ENCODE data around the gene SLC9A3.

Gene SLC9A3

DNA sequence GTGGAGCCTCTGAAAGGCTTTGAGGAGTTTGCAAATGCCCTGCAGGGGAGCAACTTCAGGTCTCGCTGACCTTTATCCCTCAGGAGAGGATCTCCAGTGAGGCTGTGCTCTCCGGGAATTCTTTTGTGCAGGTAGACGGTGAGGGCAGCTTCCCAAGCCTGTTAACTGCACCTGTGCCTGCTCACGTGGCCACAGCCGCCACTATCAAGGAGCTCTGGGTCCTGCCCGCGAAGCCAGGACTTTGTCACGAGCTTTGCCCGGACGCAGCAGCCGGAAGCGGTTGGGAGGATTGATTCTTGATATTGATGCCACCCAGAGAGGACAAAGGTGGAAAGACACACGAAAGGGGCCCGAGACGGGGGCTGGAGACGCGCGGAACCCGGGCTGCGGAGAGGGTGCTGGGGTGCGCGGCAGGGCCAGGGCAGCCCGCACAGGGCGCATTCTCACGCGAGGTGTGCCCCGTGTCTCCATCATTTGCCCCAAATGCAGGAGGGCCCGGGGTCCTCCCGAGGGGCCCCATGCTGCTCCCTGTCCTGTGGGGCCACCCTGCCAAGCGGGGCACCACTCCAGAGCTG is 18.2 kb downstream of the SLC9A3 start:
- TF ChIP-seq, protein P1, sequence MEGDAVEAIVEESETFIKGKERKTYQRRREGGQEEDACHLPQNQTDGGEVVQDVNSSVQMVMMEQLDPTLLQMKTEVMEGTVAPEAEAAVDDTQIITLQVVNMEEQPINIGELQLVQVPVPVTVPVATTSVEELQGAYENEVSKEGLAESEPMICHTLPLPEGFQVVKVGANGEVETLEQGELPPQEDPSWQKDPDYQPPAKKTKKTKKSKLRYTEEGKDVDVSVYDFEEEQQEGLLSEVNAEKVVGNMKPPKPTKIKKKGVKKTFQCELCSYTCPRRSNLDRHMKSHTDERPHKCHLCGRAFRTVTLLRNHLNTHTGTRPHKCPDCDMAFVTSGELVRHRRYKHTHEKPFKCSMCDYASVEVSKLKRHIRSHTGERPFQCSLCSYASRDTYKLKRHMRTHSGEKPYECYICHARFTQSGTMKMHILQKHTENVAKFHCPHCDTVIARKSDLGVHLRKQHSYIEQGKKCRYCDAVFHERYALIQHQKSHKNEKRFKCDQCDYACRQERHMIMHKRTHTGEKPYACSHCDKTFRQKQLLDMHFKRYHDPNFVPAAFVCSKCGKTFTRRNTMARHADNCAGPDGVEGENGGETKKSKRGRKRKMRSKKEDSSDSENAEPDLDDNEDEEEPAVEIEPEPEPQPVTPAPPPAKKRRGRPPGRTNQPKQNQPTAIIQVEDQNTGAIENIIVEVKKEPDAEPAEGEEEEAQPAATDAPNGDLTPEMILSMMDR (IDR thresholded peaks at IDR 0.05; ENCODE audit: insufficient read depth, low read depth, low read length, missing control alignments), result no peak

DNA sequence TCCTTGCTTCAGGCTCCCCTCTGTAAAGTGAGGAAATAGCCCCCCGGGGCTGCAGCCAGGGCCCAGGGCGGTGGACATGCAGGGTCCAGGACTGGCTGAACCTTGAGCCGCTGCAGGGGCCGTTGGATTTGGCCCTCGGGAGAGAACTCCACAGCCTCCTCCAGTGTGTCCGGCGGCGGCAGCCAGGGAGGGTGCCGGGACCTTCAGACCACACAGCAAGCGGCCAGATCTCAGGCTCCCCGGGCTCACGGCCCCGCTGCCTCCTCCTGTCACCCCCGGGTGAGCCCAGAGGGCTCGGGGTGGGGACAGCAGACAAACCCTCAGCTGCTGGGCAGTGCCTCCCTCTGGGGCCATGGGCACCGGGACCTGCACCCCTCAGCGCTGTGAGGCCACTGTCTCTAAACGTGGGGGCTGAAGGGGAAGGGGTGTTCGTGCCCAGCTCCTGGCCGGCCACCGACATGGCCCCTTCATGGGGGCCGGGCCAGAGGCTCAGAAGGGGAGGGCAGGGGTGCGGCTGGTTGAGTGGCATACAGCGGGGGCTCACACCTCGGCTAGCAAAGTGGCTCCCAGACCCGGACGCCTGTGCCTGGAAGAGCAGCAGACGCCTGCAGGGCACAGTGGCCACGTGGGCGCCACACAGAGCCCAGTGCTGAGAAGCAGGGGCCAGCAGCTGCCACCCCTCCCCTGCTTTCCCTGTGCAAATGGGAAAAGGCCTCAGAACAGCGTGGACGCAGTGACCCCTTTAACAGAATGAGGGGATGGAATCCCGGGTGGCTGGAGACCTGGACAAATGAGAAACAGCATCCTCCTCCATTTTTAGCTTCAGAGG is 19.7 kb downstream of the SLC9A3 start:
- DNase-seq (ENCODE audit: low read depth), result no peak
- H3K4me3 ChIP-seq (ENCODE audit: low read length), result no peak overlapping the region
- TF ChIP-seq, protein P1 (IDR thresholded peaks at IDR 0.05; ENCODE audit: insufficient read depth, low read depth, low read length, missing control alignments), result no peak

More for the DNA sequence above, 18.2 kb downstream of the SLC9A3 start:
- H3K4me3 ChIP-seq (ENCODE audit: low read length), result no peak overlapping the region
- DNase-seq (ENCODE audit: low read depth), result no peak

DNA sequence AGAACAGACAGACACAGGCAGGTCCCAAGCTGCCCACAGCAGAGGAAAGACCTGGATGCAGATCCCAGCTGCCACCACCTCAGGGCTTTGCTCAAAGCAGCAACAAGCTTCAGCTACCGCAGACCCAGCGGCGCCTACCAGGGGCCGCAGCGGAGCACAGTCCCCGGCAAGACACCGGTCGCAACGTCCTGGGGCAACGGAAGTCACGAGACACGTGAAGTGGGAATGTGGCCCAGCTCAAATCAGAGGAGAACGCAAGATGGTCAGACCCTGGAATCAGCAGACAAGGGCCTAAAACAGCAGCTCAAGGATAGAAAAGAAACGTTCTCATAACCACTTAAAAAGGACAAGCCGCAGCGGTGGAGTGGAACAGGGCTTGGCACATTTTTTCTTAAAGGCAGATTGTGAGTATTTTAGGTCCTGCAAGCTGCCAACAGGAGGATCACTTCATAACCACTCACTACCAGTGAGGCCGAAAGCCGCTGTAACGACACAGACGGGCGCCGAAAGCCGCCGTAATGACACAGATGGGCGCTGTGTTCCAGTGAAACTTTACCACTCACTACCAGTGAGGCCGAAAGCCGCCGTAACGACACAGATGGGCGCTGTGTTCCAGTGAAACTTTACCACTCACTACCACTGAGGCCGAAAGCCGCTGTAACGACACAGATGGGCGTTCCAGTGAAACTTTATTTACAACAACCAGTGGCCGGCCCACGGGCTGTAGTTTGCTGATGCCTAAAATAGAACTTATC is 21.7 kb downstream of the SLC9A3 start:
- no peak for DNase-seq (ENCODE audit: low read depth)
- TF ChIP-seq, protein P1 (IDR thresholded peaks at IDR 0.05; ENCODE audit: insufficient read depth, low read depth, low read length, missing control alignments), result no peak
- no peak overlapping the region for H3K4me3 ChIP-seq (ENCODE audit: low read length)

DNA sequence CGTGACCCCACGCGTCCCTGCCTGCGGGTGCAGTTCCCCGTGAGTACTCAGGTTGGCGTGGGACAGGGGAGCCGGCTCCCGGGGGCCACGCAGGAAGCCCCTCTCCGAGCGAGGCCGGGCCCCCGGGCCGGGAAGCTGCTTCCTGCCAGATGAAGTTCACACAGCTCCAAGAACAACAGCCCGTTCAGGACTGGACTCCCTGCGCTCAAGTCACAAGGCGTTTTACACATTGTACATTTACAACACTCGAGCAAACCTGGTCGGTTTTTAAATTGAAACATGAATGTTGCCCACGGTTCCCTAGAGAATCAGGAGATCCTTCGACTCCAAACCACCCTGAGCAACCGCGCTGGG is 22.4 kb downstream of the SLC9A3 start:
- DNase-seq (ENCODE audit: low read depth), result no peak
- TF ChIP-seq, protein P1 (IDR thresholded peaks at IDR 0.05; ENCODE audit: insufficient read depth, low read depth, low read length, missing control alignments), result no peak
- no peak overlapping the region for H3K4me3 ChIP-seq (ENCODE audit: low read length)

DNA sequence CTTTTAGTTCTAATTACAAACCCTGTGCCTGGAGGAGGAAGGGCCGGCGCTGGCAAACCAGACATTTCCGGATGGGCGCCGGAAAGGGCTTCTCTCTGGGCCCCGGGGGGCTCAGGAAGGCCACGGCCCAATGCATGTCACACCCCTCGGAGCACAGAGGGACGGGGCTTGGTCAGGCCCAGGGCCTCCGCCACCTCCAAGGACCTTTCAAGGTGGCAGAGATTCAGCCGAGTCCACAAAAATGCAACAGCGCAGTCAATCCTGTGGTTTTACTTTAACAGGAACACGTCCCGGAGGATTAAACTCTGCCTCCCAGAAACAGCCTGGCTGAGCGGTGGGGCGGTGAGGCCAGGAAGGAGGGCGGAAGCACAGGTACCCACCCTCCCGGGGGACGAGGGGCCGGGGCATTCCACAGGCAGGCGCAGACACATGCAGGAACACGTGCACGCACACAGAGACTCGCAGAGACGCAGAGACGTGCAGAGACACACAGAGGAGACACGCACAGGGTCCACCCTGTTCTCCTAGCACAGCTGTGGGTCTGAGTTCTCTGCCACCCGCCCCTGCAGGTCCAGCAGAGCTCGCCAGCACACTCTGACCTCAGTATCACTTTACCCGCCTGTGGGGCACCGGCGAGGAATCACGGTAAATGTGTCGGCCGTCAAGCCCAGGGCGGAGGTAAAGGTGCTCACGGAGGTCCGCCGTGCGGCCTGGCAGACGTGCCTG is 23.0 kb downstream of the SLC9A3 start:
- H3K4me3 ChIP-seq (ENCODE audit: low read length), result no peak overlapping the region
- no peak for DNase-seq (ENCODE audit: low read depth)
- TF ChIP-seq, protein P1 (IDR thresholded peaks at IDR 0.05; ENCODE audit: insufficient read depth, low read depth, low read length, missing control alignments), result no peak

DNA sequence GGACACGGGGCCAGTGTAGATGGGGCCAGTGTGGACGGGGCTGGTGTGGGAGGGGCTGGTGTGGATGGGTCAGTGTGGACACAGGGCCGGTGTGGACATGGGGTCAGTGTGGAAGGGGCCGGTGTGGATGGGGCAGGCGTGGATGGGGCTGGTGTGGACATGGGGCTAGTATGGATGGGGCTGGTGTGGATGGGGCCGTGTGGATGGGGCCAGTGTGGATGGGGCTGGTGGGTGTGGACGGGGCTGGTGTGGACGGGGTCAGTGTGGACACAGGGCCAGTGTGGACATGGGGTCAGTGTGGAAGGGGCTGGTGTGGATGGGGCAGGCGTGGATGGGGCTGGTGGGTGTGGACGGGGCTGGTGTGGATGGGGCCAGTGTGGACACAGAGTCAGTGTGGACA is 23.8 kb downstream of the SLC9A3 start:
- TF ChIP-seq, protein P1 (IDR thresholded peaks at IDR 0.05; ENCODE audit: insufficient read depth, low read depth, low read length, missing control alignments), result no peak
- DNase-seq (ENCODE audit: low read depth), result no peak
- no peak overlapping the region for H3K4me3 ChIP-seq (ENCODE audit: low read length)

Measured in epithelial cell of esophagus (primary cell).